NOMO-1 treated with dmso at 0.1 percent for 144 hours (cell line): ENCODE results near the gene GYS2.

Source experiments
- DNase-seq: peaks from one replicate; lab custom pipeline; 2025; ENCODE audit not compliant: unreplicated experiment; lab: John Stamatoyannopoulos, UW

Gene GYS2

GRCh38 chr12:21558100-21558679 lies 46.5 kb downstream of the GYS2 start:
- DNase-seq: no peak

- no peak for DNase-seq
Observed at GRCh38 chr12:21553329-21553675, 51.3 kb downstream of the GYS2 start.

GRCh38 chr12:21552635-21553328 lies 51.9 kb downstream of the GYS2 start:
- no peak for DNase-seq

GRCh38 chr12:21551841-21552465 lies 52.7 kb downstream of the GYS2 start:
- DNase-seq: no peak

GRCh38 chr12:21547437-21547836 lies 57.2 kb downstream of the GYS2 start:
- DNase-seq: no peak

- no peak for DNase-seq
Observed at GRCh38 chr12:21546716-21547115, 57.9 kb downstream of the GYS2 start.

- DNase-seq: no peak
Observed at GRCh38 chr12:21545557-21545956, 59.1 kb downstream of the GYS2 start.

- no peak for DNase-seq
Observed at GRCh38 chr12:21543151-21543550, 61.5 kb downstream of the GYS2 start.

GRCh38 chr12:21542403-21542802 lies 62.2 kb downstream of the GYS2 start:
- no peak for DNase-seq

GRCh38 chr12:21541773-21542172 lies 62.9 kb downstream of the GYS2 start:
- no peak for DNase-seq

- DNase-seq: no peak
Observed at GRCh38 chr12:21539797-21540196, 64.8 kb downstream of the GYS2 start.

GRCh38 chr12:21538061-21538653 lies 66.5 kb downstream of the GYS2 start:
- no peak for DNase-seq

- no peak for DNase-seq
Observed at GRCh38 chr12:21529456-21529855, 75.2 kb downstream of the GYS2 start.

GRCh38 chr12:21528953-21529352 lies 75.7 kb downstream of the GYS2 start:
- no peak for DNase-seq

- no peak for DNase-seq
Observed at GRCh38 chr12:21527451-21528180, 77.0 kb downstream of the GYS2 start.

GRCh38 chr12:21526721-21527345 lies 77.8 kb downstream of the GYS2 start:
- no peak for DNase-seq

- DNase-seq: no peak
Observed at GRCh38 chr12:21526053-21526452, 78.6 kb downstream of the GYS2 start, which contains the start of gene SPX. SPX (plus strand) TSS chr12:21526296; CDS start chr12:21526473, 177 bp downstream.

GRCh38 chr12:21523148-21523547 lies 81.5 kb downstream of the GYS2 start:
- no peak for DNase-seq

- DNase-seq: no peak
Observed at GRCh38 chr12:21521541-21521940, 83.1 kb downstream of the GYS2 start.

GRCh38 chr12:21518451-21518850 lies 86.2 kb downstream of the GYS2 start:
- no peak for DNase-seq

- no peak for DNase-seq
Observed at GRCh38 chr12:21516281-21516680, 88.4 kb downstream of the GYS2 start.
